ENCODE measurements around the gene BMP8B. TPM values are rescaled to one million over a fixed set of nuclear protein-coding genes. Genes with fewer than 3 reads are reported as not detected.
"Not testable (repeated sequence)": the region's sequence is repeated elsewhere in the genome, so short reads cannot be mapped to it uniquely, and the experiment has no call there.

Gene BMP8B
- total RNA-seq, 1 donor from 2014 or later = 0.17 TPM

DNA sequence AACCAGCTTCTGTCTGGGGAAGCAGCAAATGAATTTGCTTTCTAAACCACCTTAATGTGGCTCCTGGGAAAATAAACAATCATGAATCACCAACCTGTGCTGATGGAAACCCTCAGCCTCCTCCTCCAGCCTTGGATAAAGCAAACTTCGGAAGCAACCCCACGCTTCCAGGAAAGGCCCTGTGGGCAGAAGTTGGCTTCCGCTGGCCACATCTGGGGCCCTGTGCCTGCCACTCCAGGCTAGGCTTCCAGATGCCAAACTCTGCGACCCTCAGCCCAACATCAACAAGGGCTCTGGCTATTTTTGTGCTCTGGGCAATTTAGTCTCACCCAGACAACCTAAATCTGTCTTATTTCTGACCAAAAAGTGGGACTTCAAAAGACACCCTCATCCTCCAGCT lies 11.4 kb downstream of the BMP8B start:
- no peak for DNase-seq

DNA sequence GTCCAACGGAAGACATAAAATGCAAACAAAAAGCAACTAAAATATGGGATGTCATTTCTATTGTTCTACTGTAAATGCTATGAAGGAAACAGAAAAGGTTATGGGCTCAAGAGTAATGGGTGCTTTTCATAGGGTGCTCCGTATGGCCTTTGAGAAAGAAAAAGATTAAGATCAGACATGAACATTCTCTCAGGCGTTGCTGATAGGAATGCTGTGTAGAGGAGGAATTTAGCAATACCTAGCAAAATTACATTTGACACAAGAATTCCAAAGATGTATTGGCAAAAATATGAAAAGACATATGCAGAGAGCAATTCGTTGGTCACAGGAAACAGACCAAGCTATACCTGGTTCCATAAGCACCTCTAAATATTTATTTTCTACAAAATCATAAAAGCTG lies 11.8 kb downstream of the BMP8B start:
- no peak for DNase-seq

DNA sequence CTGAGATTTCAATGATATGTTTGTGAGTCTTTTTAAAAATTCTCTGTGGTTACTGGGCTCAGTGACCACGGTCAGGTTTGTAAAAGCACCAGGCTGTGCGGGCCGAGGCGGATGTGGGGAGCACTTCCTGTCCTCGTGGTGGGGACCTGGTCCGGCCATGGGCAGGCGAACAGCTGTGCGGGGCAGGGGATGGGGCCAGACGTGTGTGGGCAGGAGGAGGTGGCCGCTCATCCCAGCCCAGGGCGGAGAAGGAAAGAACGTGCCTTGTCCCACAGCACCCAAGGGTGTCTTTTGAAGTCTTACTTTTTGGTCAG lies 12.3 kb downstream of the BMP8B start:
- DNase-seq = no peak

DNA sequence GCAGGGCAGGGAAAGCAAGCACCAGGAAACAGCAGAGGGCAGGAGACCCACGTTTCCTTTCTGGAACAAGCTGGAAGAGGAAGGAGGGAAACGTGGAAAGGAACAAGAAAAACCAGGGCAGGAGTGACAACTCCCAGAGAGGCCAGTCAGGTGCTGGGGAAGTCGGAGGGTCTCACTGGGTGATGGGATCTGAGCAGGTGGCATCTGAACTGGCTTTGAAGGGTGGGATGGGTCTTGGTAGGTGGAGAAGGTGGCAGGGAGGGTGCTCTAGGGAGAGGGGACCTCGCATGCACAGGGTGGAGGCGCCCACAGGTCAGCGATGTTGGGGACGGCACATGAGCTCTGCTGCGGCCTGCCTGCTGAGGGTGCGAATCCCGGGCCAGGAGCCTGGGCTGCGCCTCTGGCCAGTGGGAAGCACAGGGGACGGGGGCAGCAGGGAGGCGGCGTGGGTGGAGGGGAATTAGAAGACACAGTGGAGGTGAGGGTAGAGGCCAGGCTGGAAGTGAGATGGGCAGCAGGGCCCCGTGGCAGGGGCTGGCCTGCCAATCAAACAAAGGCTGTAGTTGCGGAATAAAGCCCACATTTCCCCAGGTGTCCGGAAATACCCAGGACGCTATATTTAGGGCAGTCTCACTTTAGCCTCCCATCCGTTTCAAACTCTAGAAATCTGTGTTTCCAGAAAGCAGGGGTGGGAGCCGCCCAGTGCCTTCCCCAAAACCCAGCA lies 12.8 kb downstream of the BMP8B start:
- not testable (repeated sequence) for DNase-seq

DNA sequence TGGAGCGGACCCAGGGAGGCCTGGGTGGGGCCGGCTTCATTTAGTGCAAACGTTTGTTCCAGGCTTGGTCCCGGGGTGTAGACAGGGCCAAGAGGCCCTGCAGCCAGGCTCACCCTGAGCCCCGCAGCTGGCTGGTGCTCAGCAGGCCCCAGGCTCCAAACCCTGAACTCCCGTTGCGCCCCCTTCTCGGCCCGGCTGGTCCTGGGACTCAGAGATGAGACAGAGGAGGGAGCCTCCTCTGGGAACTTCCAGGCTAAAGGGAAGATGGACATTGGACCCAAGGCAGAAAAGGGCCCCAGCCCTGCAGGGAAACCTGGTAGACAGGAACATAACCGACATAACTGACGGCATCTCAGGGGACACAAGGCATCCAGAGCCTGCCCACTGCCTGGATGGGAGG lies 13.5 kb downstream of the BMP8B start:
- not testable (repeated sequence) for DNase-seq

DNA sequence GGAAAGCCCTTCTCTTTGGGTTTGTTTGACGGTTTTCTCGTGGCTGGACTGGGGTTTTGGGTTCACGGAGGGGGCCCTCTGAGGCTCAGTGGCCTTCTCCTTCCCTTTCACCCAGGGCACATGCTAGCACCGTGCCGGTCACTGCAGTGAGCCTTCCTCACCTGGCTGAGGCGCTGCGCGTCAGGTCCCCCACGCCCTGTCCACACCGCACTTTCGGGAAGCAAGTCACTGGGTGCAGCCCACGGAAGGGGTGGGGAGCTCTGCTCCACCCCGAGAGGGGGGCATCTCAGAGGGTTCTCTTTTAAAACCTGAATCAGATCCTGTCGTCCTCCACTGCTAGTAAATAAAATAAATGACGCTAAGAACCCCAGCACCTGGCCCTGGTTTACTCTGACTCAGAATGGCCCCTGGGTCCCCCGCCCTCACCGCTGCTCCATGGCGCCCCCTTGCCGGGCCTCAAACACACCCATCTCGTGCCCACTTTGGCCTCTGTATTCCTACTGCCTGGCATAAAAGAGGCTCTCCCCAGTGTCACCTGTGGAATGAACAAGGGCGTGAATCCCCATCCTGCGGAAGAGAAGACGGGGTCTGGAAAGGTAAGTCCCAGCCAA lies 15.2 kb downstream of the BMP8B start:
- not testable (repeated sequence) for DNase-seq

DNA sequence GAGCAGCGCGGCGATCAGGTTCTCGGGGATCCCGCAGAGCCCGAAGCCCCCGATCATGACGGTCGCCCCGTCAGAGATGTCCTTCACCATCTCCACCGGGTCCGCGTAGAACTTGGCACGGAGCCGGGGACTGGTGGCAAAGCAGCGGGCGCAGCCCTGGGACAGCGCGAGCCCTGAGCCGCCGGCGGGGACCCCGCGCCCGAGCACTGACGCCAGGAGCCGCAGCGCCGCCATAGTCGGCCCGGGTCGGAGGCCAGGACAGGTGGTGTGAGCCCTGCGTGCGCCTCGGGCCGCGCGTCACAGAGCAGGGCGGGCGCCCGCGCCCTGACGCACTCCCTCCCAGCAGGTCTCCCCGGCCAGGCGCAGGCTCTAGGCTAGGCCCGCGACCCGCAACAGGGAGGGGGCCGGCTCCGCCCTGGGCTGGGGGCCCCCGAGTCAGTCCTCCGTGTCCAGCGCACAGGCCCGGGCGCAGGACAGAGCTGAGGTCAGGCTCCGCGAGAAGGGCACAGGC lies 17.6 kb downstream of the BMP8B start, which contains the start of gene OXCT2:
OXCT2 (minus strand) TSS at position 327 of the 511 bp plus-strand sequence; CDS start at position 234, 93 bp downstream.
- DNase-seq = not testable (repeated sequence)

DNA sequence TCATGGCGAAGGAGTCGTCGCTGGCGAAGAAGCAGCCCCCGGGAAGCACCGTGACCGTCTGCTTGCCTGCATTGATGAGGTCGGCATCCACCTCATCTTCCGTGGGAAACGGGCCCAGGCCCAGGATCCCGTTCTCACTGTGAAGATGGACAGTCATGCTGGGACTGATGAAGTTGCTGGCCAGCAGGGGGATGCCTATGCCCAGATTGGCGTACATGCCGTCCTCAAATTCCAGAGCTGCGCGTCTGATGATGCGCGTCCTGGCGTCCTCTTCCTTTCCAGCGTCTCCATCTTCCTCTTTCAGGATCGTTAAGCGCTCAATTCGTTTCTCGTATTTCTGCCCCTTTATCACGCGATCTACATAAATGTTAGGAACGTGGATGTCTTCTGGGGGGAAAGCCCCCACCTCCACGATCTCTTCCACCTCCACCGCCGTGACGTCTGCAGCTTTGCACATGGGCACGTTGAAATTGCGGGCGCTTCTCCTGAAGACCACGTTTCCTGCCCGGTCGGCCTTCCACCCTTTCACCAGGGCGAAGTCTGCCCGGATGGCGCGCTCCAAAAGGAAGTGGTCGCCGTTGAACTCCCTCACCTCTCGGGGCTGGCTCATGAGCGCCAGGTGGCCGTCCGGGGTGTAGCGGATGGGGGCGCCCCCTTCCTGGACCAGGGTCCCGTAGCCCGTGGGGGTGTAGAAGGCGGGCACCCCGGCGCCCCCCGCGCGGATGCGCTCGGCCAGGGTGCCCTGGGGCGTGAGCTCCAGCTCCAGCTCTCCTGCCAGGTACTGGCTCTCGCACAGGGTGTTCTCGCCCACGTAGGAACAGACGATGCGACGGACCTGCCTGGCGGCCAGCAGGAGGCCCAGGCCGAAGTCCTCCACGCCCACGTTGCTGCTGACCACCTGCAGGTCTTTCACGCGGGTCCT lies 18.3 kb downstream of the BMP8B start:
- DNase-seq = not testable (repeated sequence)

DNA sequence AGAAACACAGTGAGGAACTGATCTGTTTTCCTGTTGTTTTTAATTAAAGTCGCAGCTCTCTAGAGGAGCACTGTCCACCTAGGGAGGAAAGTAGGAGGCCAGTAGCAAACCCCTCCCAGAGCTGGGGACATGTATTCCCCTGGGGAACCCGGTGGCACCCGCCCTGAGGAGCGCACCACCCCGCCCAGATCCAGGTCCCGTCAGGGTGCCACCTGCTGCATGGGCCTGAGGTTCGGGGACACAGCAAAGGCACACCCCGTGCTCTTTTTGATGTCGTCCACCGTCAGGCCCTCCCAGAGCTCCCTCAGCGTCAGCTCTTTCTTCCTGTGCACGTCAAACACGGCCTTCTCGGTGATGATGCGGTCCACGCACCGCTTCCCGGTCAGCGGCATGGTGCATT lies 19.2 kb downstream of the BMP8B start:
- not testable (repeated sequence) for DNase-seq

DNA sequence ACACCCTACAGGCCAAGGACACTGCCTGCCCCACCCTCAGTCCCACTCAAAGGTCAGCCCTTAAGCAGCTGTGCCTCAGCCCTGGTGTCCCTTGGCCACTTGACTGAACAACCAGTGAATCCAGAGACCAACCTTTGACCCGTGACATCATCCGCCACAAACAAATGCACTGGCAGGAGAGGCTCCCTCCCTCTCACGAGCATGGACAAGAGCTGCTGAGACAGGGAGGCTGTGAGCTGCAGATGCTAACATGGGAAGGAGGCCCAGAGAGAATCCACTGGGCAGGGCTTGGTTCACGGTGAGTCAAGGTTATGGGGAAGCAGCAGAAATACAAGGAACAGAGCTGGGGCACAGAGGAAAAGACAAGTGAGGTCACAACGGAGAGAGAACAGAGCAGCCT lies 22.2 kb downstream of the BMP8B start:
- not testable (repeated sequence) for DNase-seq

DNA sequence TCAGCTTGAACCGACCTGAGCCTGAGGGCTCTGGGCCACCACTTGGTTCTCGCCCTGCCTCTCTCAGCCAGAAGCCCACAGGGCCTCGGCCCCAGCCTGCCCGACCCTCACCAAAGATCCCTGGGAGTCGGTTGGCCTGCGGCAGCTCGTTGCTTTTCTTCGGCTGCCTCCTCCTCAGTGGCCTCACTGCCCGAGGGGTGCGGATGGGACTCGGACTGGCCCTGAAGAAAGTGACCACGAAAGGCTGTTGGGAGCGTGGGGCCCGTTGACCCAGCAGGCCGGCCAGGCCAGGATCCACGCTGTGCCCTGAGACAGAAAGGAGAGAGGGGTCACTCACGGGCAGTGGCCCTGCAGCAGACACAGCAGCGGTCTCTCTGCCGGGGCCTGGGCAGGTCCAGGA lies 24.2 kb downstream of the BMP8B start:
- not testable (repeated sequence) for DNase-seq

DNA sequence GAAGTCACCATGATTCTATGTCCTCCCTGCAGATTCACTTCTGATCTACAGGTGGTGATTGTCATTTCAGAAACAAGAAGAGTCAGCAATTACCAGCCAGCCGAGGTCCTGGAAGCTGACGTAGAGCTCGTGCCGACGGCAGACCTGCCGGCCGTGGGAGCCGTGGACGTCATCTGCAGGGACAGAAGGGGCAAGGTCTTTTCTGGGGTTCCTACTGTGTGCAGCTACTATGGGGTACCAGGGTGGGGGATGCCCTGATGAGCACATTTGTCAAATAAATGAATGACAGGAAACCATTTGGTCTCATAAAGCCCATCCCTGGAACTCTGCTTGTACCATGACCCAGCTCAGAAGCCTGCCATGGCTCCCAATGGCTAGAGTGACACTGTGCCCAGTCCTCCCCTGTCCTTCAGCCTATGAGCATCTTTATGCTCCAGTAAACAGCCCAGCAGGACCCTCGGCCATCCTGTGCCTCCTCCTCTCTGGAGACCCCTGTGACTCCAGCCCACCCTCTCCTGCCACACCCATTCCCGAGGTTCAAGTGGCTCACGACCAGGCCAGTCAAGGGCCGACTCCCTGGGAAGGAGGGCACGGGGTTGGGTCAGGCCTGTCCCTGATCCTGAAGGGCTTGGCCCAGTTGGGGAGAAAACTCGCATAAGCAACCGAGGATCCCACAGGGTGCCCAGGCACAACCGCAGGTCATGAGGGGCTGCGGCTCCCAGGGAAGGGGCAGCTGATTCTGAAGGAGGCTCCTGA lies 24.9 kb downstream of the BMP8B start:
- DNase-seq = not testable (repeated sequence)

DNA sequence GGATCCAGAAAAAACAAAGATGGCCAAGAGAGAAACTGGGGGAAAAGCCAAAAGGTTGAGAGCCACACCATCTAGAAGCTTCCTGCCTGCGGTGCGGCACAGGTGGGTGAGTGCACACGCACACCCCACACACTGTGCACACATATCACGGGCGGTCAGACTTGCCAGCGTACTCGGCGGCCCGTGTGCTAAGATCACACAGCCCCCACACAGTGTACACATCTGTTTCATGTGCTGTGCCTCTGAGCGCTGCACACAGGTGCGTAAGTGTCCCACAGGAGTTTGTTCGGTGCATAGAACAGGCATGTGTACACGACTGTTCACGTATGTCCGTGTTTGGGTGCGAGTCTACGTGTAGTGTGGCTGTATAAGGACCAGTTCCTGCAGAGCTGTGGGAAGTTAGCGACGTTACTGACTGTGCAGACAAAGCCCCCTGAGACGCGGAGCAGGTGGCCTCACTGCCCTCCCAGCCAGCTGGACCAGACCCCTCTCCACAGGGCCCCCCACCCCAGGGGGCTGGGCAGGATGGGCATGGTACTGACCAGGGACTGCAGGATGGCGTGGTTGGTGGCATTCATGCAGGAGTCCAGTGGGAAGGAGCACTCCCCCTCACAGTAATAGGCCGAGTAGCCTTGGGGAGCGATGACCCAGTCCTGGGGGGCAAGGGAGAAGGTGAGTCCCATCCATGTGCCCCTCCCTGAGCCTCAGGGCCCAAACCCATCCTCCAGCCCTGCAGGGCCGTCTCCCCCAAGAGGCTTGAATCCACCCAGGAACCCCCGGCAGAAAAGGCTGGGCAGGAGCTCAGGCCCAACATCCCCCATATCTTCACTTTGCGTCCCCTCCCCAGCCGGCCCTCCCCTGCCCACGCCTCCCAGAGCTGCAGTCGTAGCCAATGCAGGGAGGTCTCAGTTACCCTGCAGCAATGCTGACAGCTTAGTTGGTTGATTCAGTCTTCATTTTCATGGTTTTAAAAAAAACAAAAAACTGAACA lies 25.8 kb downstream of the BMP8B start:
- DNase-seq = no peak

DNA sequence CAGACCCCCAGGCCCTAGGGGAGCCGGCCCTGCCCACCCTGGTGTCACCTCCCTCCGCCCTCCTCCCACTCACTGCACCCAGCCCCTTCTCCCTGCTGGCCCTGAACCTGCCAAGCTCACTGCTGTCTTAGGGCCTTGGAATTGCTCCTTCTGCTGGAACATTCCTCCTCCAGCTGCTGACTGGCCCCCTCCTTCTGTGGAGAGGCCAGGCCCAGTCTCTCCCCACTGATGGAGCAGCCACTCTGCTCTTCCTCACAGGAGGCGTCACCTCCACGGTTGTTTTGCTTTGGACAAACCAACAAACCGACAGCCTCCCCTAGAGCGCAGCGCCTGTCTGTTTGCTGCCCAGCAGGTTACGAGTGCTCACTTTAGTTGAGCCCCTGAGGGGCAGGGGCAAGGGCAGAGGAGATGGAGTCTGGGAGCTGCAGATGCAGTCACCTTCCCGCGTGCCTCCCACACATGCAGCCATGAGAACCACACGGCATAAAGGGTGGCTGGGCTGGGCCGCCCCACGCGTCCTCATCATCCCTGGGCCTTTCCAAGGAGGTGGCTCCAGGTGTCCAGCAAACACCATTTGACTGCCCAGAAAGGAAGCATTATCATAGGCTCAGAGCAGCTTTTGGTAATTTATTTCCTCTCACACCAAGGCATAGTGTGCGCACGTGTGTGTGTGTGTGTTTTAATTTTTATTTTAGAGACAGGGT lies 27.0 kb downstream of the BMP8B start:
- DNase-seq = no peak

DNA sequence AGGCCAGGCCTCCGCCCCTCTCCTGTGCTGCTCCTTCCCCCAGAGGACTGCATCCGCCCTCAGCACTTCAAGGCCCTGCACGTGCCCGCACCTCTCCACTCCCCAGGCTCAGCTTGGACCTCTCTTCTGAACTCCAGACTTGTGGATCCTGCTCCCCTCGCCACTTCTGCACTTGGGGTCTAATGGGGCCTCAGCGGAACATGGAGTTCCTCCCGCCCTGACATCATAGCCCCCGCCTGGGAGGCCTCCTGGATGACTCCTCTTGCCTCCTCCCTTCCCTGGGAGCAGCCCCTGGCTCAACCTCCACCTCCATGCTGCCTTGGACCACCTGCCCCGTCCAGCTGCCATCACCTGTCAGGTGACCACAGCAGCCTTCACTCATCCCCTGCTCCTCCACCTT lies 27.6 kb downstream of the BMP8B start:
- DNase-seq = no peak

DNA sequence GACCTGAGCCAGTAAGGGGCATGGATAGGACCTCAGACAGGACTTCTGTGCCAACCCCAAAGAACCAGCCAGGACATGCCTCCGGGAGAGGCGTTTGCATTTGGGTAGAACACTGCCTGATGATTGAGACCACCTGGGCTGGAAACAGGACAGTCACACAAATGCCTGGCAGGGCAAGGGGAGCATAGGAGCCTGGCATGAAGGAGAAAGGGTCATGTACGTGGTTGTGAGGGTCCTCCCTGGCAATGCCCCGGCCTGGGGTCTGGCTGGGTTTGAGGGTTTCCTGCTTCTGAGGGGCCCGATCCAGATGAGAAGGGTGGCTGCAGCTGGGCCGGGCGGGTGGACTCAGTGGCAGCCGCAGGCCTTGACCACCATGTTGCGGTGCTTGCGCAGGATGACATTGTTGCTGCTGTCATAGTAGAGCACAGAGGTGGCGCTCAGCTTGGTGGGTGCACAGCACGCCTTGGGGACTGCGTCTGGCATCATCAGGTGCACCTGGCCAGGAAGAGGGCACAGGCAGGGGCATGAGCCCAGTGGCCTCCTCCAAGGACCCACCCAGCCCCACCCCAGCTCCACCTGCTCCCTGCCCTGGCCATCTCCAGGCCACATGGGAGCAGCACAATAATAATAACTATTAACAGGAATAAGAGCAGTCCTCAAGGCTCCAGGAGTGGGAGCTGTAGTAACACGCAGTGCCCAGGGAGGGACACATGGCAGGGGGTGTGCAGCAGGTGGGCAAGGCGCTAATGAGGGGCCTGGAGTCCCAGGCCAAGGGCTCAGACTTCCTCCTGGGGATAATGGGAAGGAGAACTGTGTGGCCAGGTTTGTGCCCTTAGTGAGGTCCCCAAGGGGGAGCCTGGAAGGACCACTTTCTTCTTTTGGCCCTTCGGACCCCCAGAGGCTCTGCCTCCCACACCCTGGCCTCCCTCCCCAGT lies 28.3 kb downstream of the BMP8B start:
- DNase-seq = no peak

DNA sequence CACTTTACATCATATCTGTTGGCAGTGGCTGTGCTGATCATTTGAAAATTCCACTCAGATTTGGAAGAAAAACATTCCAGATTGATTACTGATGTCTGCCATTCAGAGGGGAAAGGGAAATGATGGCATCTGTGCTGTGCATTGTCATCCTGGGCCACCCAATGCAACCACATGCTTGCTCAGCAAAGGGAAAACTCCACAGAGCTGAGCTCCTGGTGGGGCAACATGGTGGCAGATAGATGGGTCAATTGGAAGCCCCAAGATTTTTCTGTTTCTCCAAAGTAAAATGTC lies 29.3 kb downstream of the BMP8B start:
- peak; percentile 23 for DNase-seq

DNA sequence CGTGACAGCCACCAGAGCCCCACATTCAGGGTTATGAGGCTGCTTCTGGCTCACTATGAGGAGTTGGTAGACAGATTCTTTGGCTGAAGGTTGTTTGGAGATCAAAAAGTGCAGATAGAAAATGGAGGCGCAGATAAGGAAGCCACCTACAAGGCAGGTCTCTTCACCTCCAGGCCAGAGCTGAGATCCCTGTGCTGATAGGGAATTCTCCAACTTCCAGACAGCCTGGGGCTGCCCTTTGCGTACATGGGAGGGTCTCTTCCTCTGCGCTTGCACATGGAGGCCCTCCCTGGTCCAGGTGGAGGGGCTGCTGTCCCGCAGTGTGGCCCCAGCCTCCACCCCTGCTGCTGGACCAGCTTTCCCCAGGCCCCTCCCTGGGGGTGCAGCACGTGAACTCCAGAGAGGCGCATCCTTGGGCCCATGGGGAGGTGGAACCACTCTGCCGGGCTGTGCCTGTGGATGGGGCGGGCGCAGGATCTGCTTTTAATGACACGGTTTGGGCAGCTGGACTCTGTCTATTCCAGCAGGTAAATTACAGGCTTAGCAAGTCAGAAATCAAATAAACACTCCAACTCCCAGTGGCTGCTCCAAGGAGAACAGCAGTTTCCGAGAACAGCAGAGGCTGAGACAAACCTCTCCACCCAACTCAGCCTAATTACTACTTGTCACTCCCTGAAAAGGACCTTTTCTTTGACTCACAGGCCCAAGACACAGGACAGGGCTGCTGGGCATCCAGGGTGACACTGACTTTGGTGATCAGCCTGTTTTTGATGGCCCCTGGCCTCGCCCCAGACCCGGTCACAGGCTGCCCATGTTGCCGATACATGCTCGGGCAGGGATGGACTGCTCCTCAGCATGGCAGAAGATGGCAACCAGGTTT lies 29.9 kb downstream of the BMP8B start:
- no peak for DNase-seq

DNA sequence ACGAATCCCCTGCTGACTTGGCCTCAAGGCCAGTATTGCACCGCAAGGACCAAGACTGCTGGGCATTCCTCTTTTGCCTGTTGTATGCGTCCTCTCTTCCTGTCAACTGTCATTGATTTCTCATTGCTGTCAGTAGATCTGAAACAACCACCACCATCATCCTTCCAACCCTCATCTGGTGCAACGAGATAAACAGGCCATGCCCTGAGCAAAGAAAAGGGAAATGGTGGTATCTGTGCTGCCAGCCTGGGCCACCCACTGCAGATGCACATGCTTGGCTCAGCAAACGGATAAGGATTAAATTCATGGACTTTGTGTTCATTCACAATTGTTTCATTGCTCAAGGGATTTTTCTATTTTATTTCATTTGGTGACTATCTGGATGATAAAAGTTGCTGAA lies 31.2 kb downstream of the BMP8B start:
- DNase-seq = no peak

Measured in dermis blood vessel endothelial cell (primary cell).